RWPE2 (cell line): ENCODE measurements around the gene TFAP2B.

Experiments
- ATAC-seq: fragments of 200-7000 bp; cut with Tn5 transposase; 3 replicates; pipeline ENCODE4 v1.9.1; 2021; ENCODE audit warnings: low read depth
- DNase-seq: peaks from one replicate; pipeline ENCODE4 v3.0.0-alpha.2; 2020; ENCODE audit warnings: low spot score
- H3K27ac ChIP-seq: fragments of 450-650 bp; 2 replicates; pipeline ENCODE4 v1.5.1; 2017; ENCODE audit warnings: mild to moderate bottlenecking; ENCODE audit not compliant: poor library complexity, severe bottlenecking
- H3K27me3 ChIP-seq: fragments of 250-450 bp; sonication (Bioruptor Pico); 2 replicates; pipeline ENCODE4 v1.5.1; 2021; ENCODE audit warnings: mild to moderate bottlenecking, moderate library complexity; ENCODE audit not compliant: insufficient read depth, poor library complexity, severe bottlenecking
- H3K36me3 ChIP-seq: fragments of 250-450 bp; sonication (Bioruptor Pico); 2 replicates; pipeline ENCODE4 v1.5.1; 2020; ENCODE audit warnings: low read depth, mild to moderate bottlenecking, moderate library complexity
- H3K4me1 ChIP-seq: fragments of 250-450 bp; sonication (Bioruptor Pico); 2 replicates; pipeline ENCODE4 v1.5.1; 2021; ENCODE audit warnings: mild to moderate bottlenecking, moderate library complexity; ENCODE audit not compliant: insufficient read depth, poor library complexity, severe bottlenecking
- H3K4me3 ChIP-seq: fragments of 250-450 bp; sonication (Bioruptor Pico); 2 replicates; pipeline ENCODE4 v1.5.1; 2021; ENCODE audit warnings: mild to moderate bottlenecking, moderate library complexity; ENCODE audit not compliant: severe bottlenecking
- H3K9me3 ChIP-seq: fragments of 250-450 bp; sonication (Bioruptor Pico); 2 replicates; pipeline ENCODE4 v1.5.1; 2021; ENCODE audit warnings: mild to moderate bottlenecking, moderate library complexity; ENCODE audit not compliant: severe bottlenecking
- CTCF ChIP-seq: fragments of 450-650 bp; IDR thresholded peaks from one replicate; pipeline ENCODE4 v1.5.1; 2017; ENCODE audit warnings: mild to moderate bottlenecking, moderate library complexity; ENCODE audit not compliant: poor library complexity, severe bottlenecking

Gene TFAP2B

GRCh38 chr6:50861692-50862091 lies 43.0 kb downstream of the TFAP2B start:
- Histone ChIP-seq H3K4me1 (no peaks in the 10 kb centered on the region), H3K9me3 (no peaks in the 10 kb centered on the region), H3K4me3 (no peak overlapping the region), H3K36me3 (no peaks in the 10 kb centered on the region), H3K27ac (no peak overlapping the region), H3K27me3 (peaks cover 23% of the 10 kb centered on the region)
- ATAC-seq (no peak), DNase-seq (no peak)
- TF ChIP-seq CTCF = no peak

- DNase-seq = no peak
- no peaks in the 10 kb centered on the region for H3K4me1 ChIP-seq
- no peaks in the 10 kb centered on the region for H3K9me3 ChIP-seq
- H3K4me3 ChIP-seq = no peak overlapping the region
- no peak for TF ChIP-seq CTCF
- no peak overlapping the region for H3K27ac ChIP-seq
- no peak for ATAC-seq
- no peaks in the 10 kb centered on the region for H3K36me3 ChIP-seq
- H3K27me3 ChIP-seq = peaks cover 23% of the 10 kb centered on the region
Observed at GRCh38 chr6:50862176-50862575, 43.5 kb downstream of the TFAP2B start.

- Histone ChIP-seq H3K4me1 (no peaks in the 10 kb centered on the region), H3K4me3 (no peak overlapping the region), H3K27me3 (peaks cover 36% of the 10 kb centered on the region), H3K27ac (no peak overlapping the region), H3K9me3 (no peaks in the 10 kb centered on the region), H3K36me3 (no peaks in the 10 kb centered on the region)
- no peak for TF ChIP-seq CTCF
- DNase-seq (no peak), ATAC-seq (no peak)
Observed at GRCh38 chr6:50864601-50865000, 45.9 kb downstream of the TFAP2B start.

- ATAC-seq (no peak), DNase-seq (no peak)
- H3K27ac ChIP-seq = no peak overlapping the region
- no peak for TF ChIP-seq CTCF
- H3K27me3 ChIP-seq = peaks cover 28% of the 10 kb centered on the region
- H3K4me3 ChIP-seq = no peak overlapping the region
- H3K9me3 ChIP-seq = no peaks in the 10 kb centered on the region
- no peaks in the 10 kb centered on the region for H3K36me3 ChIP-seq
- H3K4me1 ChIP-seq = no peaks in the 10 kb centered on the region
Observed at GRCh38 chr6:50868466-50868865, 49.8 kb downstream of the TFAP2B start.

- H3K4me1 ChIP-seq = no peaks in the 10 kb centered on the region
- no peak for TF ChIP-seq CTCF
- ATAC-seq = no peak
- H3K36me3 ChIP-seq = no peaks in the 10 kb centered on the region
- peaks cover 19% of the 10 kb centered on the region for H3K27me3 ChIP-seq
- H3K4me3 ChIP-seq = no peak overlapping the region
- peaks cover 3% of the 10 kb centered on the region for H3K9me3 ChIP-seq
- no peak overlapping the region for H3K27ac ChIP-seq
- no peak for DNase-seq
Observed at GRCh38 chr6:50873167-50873566, 54.5 kb downstream of the TFAP2B start.
